SIG-M5 (cell line): ENCODE results near the gene RFPL3.
"Not testable (repeated sequence)": the region's sequence is repeated elsewhere in the genome, so short reads cannot be mapped to it uniquely, and the experiment has no call there.

ENCODE experiments used
- DNase-seq: peaks from one replicate; lab custom pipeline; 2025; lab: John Stamatoyannopoulos, UW

The RFPL3 gene

GRCh38 chr22:32357567-32357966 is at the start of gene RFPL3:
RFPL3 (plus strand) TSS chr22:32357867; CDS start chr22:32358072, 205 bp downstream.
- DNase-seq, result not testable (repeated sequence)

GRCh38 chr22:32308191-32308590 is 49.5 kb upstream of the RFPL3 start:
- no peak for DNase-seq

- no peak for DNase-seq
Measured at GRCh38 chr22:32308934-32309333, 48.7 kb upstream of the RFPL3 start.

- DNase-seq, result no peak
Measured at GRCh38 chr22:32309585-32310251, 47.9 kb upstream of the RFPL3 start.

GRCh38 chr22:32310777-32311176 is 46.9 kb upstream of the RFPL3 start:
- DNase-seq, result no peak

GRCh38 chr22:32311551-32312071 is 46.1 kb upstream of the RFPL3 start:
- DNase-seq, result no peak

GRCh38 chr22:32312748-32313147 is 44.9 kb upstream of the RFPL3 start:
- DNase-seq, result no peak

- DNase-seq, result no peak
Measured at GRCh38 chr22:32313532-32313931, 44.1 kb upstream of the RFPL3 start.

- no peak for DNase-seq
Measured at GRCh38 chr22:32317524-32317923, 40.1 kb upstream of the RFPL3 start.

- DNase-seq, result no peak
Measured at GRCh38 chr22:32318361-32318760, 39.3 kb upstream of the RFPL3 start.

GRCh38 chr22:32319861-32320406 is 37.7 kb upstream of the RFPL3 start:
- DNase-seq, result no peak

GRCh38 chr22:32322986-32323385 is 34.7 kb upstream of the RFPL3 start:
- no peak for DNase-seq

- no peak for DNase-seq
Measured at GRCh38 chr22:32323513-32324164, 34.0 kb upstream of the RFPL3 start.

- no peak for DNase-seq
Measured at GRCh38 chr22:32324505-32325415, 32.9 kb upstream of the RFPL3 start.

- DNase-seq, result no peak
Measured at GRCh38 chr22:32325416-32325801, 32.3 kb upstream of the RFPL3 start.

- no peak for DNase-seq
Measured at GRCh38 chr22:32325811-32326237, 31.8 kb upstream of the RFPL3 start.

- DNase-seq, result no peak
Measured at GRCh38 chr22:32326647-32327046, 31.0 kb upstream of the RFPL3 start.

- DNase-seq, result no peak
Measured at GRCh38 chr22:32327066-32327465, 30.6 kb upstream of the RFPL3 start.

- no peak for DNase-seq
Measured at GRCh38 chr22:32327596-32328171, 30.0 kb upstream of the RFPL3 start.

- no peak for DNase-seq
Measured at GRCh38 chr22:32328306-32329201, 29.1 kb upstream of the RFPL3 start.

GRCh38 chr22:32329202-32329645 is 28.4 kb upstream of the RFPL3 start:
- no peak for DNase-seq
